Measurements from ENCODE around the gene NPTX2.

- no peak for TF ChIP-seq CTCF (IDR thresholded peaks at IDR 0.05)
- TF ChIP-seq POLR2A (IDR thresholded peaks at IDR 0.05; ENCODE audit: low read depth), result no peak
- no peak for TF ChIP-seq POLR2AphosphoS5 (IDR thresholded peaks at IDR 0.05)
These were observed 43.3 kb upstream of the NPTX2 start for GRCh38 chr7:98573816-98574215.
